GM18507 (cell line): ENCODE data around the gene CTNND2.

Experiments
- DNase-seq: peaks from one replicate; pipeline ENCODE4 v3.0.0; 2011; ENCODE audit warnings: low read depth; ENCODE audit not compliant: insufficient read length; ENCODE audit errors: extremely low spot score
- FAIRE-seq: peaks from 2 replicates; lab custom pipeline; 2011; peaks lifted over from hg19 to GRCh38; lab: Jason Lieb, UNC

CTNND2 gene

DNA sequence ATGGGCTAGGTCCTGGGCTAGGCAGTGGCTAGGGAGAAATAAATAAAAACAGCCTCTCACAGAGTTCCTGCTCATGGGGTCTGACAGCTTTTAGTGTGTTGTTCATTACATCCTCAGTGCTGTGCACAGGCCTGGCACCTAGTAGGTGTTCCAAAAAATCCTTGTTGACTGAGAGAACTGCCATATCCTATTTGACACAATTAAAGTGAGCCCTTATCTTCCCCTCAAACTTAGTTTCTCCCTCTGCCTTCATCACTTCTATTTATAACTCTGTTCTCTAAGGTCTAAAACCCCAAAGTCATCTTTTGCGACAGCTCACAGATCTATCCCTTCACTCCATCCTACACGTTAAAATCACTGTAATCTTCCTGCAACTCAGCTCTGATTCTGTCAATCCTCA lies 594.1 kb downstream of the CTNND2 start:
- no peak for FAIRE-seq
- no peak for DNase-seq

DNA sequence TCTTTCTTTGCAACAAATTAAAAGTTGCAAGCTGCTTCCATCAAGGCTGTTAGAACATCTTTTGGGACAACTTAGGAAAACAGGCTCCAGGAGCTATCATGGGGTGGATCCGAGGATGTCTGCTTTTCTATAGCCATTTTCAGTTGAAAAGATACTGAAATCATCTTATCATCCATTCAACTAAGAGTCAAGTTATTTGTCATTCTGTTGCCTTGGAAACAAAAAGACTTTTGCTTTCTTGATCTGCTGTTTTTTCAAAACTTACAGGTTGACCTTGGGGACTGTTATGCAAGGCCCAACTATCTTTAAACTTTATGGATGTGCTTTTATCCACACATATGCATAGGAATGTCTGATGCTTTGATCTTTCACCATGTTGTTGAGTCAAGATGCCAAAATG lies 597.9 kb downstream of the CTNND2 start:
- DNase-seq (no peak), FAIRE-seq (no peak)

GRCh38 chr5:11305245-11305644 lies 599.0 kb downstream of the CTNND2 start:
- no peak for FAIRE-seq
- DNase-seq: no peak

DNA sequence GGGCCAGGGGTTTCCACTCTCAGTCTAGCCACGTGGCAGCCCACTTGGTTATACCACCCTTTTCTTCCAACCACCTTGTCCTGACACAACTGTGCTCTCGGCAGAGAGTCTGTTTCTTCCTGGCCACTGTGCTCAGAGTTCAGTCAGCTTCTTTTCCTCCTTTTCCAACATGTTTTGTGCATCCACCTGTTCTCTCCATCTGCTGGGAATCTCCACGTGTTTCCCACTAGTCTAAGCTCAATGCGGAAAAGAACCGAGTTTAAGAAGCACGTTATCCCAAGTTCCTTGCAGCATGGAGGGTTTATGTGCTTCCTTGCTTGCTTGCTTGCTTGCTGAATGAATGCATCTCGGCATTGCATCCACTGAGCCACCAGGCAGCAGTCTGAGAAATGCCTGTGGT lies 599.6 kb downstream of the CTNND2 start:
- no peak for DNase-seq
- FAIRE-seq: no peak

DNA sequence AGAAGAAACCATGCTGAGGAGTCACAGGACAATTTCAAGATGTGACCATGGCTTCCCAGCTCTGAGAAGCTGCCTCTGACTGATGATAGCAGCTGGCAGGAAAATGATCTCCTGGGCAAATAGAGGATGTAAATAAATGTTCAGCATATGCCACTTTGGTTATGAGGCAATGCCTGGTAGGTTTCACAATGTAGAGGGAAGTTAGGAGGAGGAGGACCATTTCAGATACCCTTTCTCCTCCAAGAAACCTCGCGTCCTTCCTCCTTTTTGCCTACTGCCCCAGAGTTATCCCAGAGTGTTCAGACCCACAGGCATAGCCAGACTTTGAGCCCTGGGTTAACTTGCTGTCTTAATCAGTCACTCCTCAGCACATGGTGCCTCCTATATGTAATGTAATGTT lies 601.6 kb downstream of the CTNND2 start:
- FAIRE-seq (no peak), DNase-seq (no peak)

DNA sequence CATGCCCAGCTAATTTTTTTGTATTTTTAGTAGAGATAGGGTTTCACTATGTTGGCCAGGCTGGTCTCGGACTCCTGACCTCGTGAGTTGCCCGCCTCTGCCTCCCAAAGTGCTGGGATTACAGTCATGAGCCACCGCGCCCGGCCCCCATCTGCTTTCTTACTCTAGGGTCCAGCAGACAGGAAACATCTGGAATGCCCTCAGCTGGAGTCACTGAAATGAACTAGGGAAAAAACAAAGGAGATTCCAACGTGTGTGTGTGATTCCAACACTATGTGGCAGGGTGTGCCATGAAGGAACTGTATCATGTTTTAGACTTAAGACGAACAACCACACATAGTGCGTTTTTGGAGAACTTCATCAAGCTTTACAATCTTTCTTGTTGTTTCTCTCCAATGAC lies 603.1 kb downstream of the CTNND2 start:
- DNase-seq (no peak), FAIRE-seq (no peak)

DNA sequence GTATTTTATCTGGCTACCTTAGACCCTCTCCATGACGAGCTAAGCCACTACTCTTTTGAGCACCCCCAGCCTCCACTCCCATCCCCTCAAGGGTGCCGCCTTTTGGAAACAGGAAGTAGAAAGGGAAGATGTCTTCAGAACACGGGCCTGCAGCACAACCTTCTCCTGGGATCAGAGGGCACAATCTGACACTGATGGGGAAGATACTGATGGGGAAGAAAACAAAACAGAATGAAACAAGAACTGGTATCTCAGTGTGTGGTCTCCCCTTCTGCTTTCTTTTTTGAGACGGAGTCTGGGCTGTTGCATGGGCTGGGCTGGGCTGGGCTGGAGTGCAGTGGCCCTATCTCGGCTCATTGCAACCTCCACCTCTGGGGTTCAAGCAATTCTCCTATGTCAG lies 603.5 kb downstream of the CTNND2 start:
- FAIRE-seq: no peak
- no peak for DNase-seq

GRCh38 chr5:11298877-11299276 lies 605.4 kb downstream of the CTNND2 start:
- DNase-seq (no peak), FAIRE-seq (no peak)

DNA sequence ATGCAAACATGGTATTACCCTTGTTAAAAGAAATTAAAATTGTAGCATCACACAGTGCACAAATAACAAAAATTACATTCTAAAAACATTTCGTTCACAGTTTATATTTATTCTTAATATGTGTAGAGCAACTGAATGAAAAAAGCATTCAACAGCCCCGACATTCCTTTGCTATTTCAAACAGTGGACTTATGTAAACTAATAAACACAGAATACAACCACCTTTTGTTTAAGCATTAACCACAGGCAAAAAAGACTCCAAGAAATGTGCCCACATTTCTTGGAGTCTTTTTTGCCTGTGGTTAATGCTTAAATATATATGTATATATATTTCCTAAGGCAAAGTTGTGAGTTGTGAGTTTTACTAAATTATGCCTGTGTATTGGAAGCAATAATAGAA lies 610.7 kb downstream of the CTNND2 start:
- FAIRE-seq: no peak
- DNase-seq: no peak

DNA sequence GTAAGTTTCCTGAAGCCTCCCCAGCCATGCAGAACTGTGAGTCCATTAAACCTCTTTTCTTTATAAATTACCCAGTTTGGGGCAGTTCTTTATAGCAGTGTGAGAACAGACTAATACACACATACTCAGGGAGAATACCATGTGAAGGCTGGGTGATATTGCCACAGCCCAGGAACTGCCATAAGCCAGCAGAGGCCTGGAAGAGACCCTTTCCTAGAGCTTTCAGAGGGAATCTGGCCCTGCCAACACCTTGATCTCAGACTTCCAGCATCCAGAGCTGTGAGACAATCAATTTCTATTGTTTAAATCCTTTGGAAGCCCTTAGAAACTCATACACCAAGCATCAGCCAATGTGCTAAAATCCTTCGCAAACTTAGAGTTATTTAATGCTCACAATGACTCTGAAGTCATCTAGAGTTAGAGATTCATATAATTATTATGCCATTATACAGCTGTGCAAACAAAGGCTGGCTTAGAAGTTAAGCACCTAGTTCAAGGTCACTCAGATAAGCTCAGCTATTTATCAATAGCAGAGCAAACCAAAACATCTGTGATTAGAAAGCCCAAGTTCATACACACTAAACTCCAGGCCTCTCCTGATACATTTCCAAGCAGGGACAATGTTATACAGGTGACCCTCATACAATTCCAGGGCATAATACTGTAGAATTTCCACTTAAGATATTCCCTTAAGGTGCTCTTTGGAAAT lies 611.4 kb downstream of the CTNND2 start:
- DNase-seq (no peak), FAIRE-seq (no peak)

DNA sequence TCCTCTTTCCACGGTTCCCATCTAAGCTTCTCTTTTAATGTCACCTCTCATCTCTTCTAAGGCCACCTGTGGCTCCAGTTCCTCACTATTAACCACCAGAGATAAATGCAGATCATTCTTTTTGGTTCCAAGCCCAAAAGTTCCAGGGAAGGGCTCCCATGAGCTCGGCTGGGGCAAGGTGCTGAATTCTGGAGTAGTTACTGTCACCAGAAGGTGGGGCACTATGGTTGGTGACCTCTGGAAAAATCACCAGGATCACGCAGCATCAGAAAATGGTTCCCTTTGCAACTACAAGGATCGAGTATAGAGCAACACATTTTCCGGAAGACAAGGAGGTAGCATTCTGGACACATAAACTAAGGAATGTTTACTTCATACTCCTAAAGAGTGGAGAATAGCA lies 614.5 kb downstream of the CTNND2 start:
- DNase-seq (no peak), FAIRE-seq (no peak)

DNA sequence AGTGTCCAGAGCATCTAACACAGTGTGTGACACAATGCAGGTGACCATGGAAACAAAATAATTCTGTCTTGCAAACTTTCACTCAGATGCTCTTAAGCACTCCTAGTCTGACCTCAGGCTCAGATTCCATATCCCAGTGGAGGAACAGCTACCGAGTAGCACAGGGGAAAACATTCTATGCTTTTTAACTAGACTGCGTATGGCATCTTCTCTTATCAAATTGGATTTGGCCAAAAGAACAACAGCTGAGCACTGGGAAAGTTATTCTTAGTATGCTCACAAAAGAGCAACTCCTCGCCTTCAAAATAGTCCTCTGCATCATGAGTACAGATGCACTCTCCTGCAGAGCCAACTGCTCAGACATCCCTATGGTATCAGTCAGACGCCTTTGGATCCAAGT lies 615.0 kb downstream of the CTNND2 start:
- FAIRE-seq (no peak), DNase-seq (no peak)

GRCh38 chr5:11281842-11282241 lies 622.4 kb downstream of the CTNND2 start:
- DNase-seq (no peak), FAIRE-seq (no peak)

DNA sequence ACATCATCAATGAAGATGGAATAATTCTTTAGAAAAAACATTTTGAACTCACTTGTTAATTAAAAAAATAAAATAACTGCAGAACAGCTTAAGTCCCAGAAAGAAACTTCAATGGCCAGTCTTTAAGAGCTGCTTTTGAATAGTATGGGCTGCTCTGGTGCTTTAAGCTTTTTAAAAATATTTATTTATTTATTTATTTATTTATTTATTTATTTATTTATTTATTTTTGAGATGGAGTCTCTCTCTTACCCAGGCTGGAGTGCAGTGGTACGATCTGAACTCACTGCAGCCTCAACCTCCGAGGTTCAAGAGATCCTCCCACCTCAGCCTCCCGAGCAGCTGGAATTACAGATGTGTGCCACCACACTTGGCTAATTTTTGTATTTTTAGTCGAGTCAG lies 626.9 kb downstream of the CTNND2 start:
- FAIRE-seq (no peak), DNase-seq (no peak)

- FAIRE-seq (no peak), DNase-seq (no peak)
Measured at GRCh38 chr5:11273180-11273903, 630.9 kb downstream of the CTNND2 start.

- FAIRE-seq (no peak), DNase-seq (no peak)
Measured at GRCh38 chr5:11269515-11269914, 634.7 kb downstream of the CTNND2 start.

DNA sequence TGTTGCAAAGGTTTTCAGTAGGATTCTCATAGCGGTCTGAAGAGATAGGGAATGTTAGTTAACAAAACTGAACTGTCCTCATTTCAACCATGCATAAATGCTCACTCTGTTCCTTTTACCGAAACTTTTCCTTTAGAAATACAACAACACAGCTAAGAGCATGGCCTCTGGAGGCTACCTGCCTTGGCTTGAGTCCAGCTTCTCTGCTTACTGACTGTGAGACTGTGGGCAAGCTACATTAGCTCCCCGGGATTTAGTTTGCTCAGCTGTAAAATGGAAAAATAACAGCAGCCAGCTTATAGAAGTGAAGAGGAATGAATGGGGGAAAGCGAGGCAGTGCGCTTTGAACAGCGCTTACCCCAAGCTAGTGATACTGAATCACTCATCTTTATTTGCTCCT lies 635.4 kb downstream of the CTNND2 start:
- no peak for DNase-seq
- no peak for FAIRE-seq

GRCh38 chr5:11266331-11266730 lies 637.9 kb downstream of the CTNND2 start:
- FAIRE-seq (no peak), DNase-seq (no peak)

DNA sequence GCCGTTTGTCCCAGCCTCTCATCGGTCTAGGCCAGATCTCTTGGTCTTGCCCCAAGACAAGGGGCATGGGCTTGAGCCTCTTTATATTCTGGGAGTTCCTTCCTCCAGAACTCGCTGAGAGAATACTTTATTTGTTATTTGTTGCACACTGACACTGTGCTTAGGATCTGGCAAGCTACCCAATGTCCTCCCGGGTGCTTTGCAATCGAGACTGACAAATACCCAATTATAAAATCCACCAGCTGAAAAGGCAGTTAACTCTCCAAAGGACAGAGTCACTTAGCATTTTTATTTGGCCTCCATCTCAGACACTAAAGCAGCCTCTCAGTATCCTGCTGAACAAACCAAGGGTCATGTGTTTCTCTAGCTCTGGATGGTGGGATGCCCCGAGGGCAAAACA lies 643.0 kb downstream of the CTNND2 start:
- FAIRE-seq (no peak), DNase-seq (no peak)

DNA sequence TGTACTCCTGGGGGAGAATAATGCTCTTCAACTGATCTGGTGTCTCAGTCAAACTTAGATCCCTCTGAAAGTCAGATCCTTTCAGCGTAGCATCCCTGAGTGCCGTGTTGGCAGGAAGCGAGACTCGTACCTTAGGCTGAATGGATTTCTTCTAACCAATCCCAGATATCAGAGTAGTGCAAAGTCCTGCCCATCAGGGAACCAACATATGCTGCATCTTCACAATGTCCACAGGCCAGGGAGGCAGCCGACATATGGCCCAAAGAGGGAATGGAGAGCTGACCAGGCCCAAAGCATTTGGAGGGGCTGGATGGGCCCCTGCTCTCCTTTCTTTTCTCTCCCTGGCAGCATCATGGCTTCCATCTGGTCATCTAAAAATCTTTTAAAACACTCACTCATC lies 646.2 kb downstream of the CTNND2 start:
- DNase-seq (no peak), FAIRE-seq (no peak)

DNA sequence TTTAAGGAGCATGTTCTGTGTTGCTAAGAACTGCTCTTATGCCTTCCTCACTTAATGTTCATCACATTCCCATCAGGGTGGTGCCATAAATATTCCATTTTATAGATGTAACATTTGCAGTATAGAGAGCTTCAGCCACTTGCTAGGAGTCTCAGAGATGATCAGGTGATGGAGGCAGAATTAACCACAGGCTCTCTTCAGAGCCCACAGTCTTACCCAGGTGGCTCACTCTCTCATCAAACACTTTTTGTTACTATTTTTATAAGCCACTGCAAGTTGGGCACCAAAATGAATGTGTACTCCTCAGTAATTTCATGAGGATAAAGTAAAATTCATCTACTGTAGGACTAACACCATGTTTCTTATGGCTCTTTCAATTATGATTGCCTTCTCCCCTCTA lies 651.7 kb downstream of the CTNND2 start:
- FAIRE-seq (no peak), DNase-seq (no peak)
